GM21528 (cell line): ENCODE results near the gene CAPN14.

Source experiments
- ATAC-seq: cut with Tn5 transposase; IDR thresholded peaks from one replicate; pipeline ENCODE4 v1.9.1; 2021; ENCODE audit warnings: mild to moderate bottlenecking, moderate library complexity; ENCODE audit not compliant: unreplicated experiment, low FRiP score

Gene CAPN14, protein sequence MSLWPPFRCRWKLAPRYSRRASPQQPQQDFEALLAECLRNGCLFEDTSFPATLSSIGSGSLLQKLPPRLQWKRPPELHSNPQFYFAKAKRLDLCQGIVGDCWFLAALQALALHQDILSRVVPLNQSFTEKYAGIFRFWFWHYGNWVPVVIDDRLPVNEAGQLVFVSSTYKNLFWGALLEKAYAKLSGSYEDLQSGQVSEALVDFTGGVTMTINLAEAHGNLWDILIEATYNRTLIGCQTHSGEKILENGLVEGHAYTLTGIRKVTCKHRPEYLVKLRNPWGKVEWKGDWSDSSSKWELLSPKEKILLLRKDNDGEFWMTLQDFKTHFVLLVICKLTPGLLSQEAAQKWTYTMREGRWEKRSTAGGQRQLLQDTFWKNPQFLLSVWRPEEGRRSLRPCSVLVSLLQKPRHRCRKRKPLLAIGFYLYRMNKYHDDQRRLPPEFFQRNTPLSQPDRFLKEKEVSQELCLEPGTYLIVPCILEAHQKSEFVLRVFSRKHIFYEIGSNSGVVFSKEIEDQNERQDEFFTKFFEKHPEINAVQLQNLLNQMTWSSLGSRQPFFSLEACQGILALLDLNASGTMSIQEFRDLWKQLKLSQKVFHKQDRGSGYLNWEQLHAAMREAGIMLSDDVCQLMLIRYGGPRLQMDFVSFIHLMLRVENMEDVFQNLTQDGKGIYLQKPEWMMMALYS

DNA sequence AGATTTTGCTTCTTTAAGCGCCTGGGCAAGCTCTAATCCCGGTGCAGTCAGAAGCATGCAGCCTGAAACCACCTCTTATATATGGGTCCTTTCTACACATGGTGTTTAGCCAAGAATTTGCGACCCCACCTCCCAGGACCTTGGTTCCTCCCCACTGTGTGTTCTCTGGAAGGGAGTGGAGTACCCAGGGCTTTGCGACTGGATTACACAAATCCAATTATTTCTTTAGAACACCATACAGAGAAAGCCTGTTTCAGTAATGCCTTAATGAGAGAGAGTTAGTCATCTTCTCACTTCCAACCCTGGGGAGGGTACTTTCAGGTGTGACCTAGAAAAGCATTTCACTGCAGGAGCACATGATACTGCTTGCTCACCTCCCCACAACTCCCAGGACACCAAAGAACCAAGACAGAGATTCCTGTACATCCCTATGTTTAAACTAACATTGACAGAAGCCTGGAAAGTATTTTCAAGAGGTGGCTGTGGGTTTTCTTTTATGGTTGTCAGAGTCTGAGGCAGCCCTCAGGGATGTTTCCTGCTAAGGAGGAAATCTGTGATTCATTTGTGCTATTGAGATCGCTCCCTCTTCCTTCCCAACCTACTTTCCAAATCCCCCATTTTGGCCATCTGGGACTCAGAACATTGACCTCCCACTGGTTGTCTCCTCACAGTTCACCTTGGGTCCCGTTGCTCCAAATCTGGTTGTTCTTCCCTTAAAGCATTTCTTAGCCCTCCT lies at the start of gene CAPN14:
TSS of gene CAPN14 (minus strand) at position 51 of the 736 bp plus-strand sequence. CDS start 12,068 bp downstream, outside the sequence.
- ATAC-seq: no peak

DNA sequence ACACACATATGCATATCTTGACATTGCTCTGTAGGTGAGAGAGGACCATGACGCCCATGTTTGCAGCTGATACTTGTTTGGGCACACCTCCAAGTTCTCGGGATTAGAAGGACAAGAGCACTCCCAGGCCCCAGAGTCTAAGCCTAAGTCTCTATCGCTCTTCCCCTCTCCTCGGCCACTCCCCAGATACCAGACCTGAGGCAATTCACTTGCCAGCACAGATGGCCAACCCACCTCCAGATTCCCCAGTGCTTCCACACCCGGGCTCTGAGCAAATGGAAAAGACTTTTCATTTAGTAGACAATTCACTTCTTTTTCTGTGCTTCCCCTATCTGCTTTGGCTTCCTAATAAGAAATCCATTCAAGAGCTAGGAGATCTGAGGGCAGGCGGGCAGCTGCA lies 49.5 kb upstream of the CAPN14 start:
- no peak for ATAC-seq

DNA sequence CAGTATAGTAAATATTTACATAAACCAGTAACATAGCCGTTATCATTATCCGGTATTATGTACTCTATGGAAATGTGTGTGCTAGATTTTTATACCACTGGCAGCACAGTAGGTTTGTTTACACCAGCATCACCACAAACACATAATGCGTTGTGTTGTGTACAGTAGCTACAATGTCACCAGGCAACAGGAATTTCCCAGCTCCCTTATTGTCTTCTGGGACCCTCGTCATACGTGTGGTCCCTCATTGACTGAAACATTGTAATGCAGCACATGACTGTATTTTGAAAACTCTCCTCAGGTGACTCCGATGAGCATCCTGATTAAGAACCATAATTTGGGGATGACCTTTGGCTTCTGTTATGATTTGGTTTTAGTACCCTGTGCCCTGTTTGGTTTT lies 47.9 kb upstream of the CAPN14 start:
- ATAC-seq: no peak

DNA sequence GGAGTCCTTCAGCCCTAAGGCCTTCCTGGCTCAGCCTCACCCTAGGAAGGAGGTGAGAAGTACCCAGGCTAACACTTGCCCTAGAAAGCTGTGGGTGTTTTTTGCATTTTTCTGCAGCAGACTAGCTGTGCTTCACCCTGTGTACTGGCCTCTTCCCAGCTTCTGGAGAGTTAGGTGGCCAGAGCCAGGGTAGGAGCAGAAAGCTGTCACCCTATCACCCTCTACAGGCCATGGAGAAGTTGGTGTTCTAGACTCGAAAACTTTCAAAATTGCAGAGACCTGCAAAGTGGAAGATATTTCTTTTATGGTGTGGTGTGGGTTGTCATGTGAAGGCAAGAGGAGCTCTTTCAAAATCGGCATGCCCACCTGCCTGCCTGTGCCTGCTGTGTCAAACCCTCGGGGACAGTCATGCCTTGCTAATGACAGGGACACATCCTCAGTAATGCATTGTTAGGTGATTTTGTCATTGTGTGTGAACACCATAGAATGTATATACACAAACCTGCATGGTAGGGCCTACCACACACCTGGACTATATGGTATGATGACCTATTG lies 46.4 kb upstream of the CAPN14 start:
- ATAC-seq: no peak

DNA sequence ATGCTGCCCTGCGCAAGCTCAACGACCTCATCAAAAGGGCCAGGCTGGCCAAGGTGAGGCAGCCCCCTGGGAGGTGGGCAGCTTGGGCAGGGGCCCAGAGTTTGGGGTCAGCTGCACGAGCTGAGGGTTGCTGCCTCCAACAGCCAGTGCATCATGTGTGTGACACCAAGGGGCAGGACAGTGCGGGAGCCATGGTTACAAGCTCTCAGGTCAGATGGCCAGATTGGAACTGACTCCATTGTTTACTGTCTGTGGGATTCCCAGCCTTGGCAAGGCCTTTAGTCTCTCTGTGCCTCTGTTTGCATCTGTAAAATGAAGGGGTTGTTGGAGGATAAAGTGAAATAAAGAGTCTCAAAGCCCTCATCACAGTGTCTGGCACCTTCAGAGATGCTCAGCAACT lies 43.6 kb upstream of the CAPN14 start:
- no peak for ATAC-seq

DNA sequence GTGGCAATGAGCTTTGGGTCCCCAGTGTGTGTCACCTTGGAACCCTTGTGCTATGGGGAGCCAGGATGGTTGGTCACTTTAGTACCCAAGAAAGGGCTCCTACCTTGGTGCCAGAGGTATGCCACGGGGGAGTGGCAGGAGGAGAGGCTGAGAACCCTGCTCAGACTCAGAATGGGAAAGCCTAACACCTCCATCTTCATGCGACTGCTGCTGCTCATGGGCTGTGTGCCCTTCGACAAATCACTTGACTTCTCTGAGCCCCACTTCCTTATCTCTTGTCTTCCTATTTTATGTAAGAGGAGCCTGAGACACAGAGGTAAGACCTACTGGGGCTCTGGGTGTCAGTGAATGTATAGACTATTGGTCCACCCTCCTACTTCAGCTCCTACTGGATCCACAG lies 41.8 kb upstream of the CAPN14 start:
- no peak for ATAC-seq

DNA sequence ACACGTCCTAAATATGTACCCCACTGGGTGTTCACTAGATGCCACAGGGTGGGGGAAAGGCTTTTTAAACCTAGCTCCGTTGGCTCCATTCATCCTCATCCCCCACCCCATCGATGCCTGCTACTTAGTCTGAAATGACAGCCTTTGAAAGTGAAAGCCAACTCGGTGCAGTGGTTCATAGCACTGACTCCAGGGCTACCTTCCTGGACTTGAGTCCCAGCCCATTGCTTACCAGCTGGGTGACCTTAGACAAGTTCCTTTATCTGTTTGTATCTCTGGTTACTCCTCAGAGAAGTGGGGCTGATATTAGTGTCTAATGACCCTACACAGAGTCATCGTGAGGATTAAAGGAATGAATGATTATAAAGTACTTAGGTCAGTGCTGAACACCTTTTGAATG lies 41.0 kb upstream of the CAPN14 start:
- peak; percentile 46 for ATAC-seq

DNA sequence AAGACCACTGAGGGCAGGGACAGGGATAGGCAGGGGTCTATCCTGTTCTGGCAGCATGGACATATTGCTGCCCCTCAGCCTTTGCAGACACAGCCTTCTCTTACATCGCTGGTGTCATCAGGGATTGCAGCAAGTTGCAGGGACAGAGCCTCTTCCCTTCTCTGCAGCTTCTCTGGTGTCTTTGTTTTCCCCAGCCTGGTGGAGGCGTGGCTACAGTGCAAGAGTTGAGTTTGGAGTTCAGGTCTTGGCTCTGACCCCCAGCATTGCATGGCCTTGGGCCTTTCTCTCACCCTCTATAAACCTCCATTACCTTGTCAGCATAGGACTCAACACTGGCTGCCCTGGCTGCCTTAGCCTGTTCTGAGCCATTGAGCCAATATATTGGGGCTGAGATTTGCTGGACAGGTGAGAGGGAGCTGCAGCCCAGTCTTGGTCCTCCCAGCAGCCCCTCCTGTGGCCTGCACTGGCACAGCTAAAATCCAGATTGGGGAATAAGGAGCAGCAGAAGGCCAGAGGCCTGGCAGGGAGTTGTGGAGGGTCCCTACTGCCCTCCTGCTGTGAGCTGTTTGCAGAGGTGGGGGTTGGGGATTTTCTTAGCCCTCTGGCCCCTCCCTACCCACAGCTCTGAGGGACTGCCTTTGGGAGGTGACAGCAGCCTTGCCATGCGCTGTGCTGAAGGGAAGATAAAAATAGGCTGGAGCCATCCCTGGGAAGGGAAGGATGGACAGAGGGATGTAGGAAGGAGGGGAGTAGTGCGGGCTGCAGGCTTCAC lies 39.5 kb upstream of the CAPN14 start:
- peak; percentile 13 for ATAC-seq

DNA sequence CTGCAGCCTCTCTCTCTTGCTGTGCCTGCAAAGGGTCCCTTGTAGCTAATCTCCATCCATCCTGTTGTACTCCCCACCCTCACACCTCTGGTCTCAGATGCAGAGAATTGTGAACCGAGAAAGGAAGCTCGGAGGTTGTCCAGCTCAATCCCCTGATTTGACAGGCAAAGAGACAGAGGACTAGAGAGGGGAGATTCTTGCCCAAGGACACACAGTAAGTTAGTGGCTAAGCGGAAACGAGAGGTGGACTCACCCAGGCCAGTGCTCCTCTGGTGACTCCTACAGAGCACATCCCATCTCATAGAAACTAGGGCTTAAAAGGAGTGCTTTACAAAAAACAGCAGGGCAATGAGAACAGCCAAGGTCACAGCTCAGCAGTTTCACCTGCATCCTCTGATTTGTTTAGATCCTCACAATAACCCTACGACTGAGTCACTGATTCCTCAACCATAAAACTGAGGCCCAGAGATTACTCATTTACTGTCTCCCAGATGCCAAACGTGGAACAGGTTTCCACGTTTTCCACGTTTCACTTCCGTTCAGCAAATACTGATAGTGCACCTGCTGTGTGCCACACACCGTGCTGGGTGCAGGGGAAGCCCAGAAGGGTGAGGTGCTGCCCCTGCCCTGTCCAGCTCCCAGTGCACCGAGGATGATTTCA lies 38.7 kb upstream of the CAPN14 start:
- peak; percentile 62 for ATAC-seq

DNA sequence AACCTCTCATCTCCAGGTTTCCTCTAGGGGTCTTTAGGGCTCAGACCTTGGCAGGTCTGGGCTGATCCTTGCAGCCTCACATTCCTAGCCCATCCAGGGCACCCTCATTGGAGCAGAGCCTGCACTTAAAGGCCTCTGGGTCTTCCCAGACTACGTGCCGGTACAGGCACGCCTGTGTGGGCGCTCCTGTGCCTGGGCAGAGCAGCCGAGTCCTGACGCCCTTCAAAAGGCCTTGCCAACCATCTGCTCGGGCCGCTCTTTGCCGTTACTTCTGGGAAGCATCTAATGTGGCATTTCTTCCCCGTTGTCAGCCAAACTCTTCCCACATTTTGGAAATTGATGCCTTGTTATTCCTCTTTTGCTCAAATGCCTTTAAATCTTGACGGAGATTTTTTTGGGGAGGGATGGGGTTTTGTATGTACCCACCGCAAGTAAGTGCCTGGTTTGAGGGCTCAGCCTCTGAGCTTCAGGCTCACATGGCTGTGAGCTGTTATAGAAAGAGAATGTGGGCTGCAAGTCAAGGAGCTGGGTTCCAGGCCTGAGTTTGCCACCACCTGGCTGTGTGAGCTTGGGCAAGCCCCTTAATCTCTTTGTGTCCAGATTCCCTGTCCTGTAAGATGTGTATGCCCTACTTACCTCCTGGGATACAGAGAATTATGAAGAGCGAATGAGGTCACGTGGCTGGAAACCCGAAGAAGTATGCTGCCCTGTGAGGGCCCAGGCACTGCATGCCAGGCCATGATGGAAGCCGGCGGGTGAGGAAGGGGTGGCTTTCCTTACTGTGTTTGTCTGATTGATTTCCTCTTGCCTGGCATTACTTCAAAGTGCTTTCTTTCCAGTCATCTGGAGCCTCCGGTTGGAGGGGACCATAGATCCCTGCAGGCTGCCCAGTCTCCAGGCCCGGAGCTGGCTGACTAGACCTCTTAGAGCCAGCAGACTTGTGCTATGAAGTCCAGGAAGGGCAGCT lies 37.2 kb upstream of the CAPN14 start:
- no peak for ATAC-seq

DNA sequence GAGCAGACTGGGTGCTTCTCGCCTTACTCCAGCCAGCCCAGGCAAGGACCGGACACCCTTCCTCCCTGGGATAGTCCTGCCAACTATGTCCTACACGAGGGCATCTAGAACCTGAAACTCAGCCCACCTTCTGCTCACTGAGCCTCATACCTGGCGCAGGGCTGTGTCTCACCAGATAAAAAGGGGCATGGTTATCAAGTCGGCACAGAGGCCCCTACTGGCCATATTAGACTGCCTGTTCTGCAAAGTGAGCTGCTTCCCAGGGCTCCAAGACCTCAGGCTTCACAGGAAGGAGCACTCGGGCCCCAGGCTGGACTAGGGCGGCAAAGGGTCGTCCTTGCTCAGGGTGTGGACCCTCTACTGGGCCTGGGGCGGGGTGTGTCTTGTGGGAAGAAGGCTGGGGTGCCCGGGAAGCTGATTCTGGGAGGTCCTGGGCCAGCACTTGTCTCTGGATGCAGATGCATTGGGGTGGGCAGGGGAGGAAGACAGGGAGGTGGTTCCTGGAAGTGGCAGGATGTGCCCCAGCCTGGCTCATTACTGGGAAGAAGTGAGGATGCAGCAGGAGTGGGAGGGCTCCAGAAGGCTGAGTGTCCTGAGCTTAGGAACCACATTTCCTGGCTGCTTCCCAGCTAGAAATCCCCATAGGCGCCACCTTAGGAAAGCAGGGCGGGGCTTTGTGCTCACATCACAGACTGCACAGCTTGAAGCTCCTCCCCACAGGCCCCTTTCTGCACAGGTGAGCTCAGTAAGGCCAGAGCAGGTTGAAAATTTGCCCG lies 36.2 kb upstream of the CAPN14 start:
- no peak for ATAC-seq

DNA sequence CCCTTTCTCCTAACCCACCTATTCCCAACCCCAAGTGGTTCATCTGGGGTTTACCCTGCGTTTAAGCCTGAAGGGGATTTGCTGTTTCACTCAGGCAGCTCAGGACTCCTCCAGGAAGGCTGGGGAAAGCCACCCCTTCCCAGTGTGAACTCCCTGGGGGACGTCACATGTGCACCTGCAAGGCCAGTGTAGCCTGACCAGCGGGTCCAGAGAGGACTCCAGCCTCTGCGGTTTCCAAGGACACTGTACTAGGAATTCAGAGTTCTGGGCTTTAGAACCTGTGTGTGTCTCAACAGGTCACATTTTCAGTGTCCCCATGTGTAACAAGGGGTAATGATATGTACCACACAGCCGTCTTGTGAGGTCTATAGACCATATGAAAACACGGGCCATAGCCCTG lies 34.5 kb upstream of the CAPN14 start:
- no peak for ATAC-seq

DNA sequence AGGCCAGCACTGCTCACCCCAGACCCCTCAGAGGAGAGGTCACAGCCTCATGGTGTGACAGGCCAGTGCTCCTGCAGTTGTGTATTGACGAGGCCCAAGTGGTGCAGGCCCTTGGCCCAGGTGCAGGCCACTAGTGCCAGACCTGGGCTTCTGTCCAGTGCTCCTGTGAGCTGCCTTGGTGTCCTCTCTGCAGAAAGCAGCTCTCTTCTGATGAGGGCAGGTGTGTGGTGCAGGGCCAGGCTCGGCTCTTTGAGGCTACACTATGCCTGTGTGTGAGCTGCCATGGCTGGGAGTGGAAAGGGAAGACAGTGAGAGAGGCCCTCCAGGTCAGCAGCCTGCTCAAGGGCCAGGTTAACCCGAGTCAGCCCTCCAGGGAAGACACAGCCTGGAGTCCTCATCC lies 33.7 kb upstream of the CAPN14 start:
- ATAC-seq: no peak

DNA sequence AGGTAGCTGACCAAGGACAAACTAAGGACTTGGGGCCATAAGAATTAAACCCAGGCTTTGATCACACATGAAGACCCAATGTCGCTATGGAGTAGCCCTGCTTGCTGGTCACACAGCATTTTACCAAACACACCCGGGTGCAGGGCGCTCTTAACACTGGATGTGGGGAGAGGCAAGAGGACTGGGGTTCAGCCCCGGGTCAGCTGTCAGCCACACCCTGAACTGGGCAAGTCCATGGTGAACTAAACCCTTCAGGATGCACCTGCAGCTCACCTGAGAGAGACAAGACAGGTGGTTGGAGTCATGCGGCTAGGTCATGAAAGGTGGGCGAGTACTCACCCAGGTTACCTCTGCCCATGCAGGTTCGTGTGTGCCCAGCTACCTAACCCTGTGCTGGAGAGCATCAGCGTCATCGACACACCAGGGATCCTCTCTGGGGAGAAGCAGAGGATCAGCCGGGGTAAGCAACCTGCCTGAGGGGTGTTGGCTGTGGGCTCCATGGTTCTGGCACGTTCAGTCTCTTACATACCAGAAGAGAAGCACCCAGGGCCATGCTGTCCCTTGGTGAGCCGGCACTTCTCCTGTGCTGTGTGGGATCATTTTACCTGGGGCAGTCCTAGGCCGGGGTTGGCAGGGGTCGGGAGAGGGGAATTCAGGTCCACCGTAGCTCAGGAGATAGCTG lies 31.8 kb upstream of the CAPN14 start:
- ATAC-seq: no peak

DNA sequence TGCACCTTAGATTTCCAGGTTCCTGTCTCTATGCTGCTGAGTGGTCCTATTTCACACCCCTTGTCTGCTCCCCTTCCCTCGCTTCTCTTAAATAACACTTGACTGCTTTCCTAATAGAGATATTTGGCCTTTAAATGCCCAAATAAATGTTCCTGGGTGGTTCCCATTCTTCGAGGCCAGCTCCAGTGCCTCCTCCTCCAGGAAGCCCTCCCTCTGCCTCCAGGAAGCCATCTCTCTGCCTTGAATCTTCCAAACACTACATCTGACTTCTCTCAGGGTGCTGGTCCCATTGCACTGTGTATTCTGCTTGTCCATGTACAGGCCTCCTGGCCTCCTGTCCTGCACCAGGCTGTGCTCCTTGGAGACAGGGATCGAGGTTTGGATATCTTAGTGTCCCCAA lies 30.8 kb upstream of the CAPN14 start:
- no peak for ATAC-seq

DNA sequence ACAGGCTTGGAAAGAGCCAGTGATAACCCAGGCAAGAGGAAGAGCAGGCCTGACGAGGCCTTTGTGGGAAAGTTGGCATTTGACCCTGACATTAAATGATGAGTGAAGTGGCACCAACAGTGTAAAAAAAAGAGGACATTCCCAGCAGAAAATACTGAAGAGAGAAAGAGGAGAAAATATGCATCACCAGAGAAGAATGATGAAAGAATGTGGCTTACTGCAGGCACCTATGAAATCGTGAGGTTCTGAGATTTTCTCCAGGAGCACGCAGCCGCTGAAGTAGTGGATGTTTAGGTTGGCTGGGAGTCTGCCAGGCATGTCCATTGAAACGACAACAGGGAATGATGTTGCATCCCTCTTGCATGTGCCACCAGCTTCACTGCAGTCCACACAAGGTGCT lies 30.4 kb upstream of the CAPN14 start:
- no peak for ATAC-seq

DNA sequence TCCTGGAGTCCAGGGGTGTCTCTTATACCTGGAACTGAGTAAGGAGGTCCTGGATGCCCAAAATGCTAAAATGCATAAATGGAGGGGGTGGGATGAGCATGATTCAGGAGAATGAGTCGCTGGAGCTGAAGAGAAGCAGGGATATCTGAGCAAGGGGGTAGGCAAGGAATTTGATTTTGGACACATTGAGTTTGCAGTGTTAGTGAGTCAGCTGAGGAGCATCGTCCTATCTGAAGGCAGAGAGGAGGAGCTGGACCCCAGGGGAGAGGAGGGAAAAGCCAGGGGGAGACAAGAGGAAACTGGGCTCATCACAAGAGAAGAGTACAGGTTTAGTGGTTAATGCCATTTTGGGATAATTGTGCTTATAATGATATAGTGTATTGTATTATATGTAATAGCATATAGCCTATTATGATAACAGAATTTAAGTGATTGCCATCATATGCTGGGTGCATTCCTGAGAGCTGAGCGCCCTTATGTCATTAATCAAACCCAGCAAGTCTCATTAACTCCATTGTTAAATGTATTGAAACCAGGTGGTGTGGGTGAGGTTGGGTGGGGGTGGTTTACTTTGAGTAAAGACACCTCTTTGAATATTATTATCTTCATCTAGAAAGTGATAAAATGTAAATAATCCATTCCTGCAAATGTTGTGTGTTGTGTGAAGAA lies 29.0 kb upstream of the CAPN14 start:
- no peak for ATAC-seq
